HFFc6 (cell line): ENCODE results near the gene GORASP2. TPM values are rescaled to one million over a fixed set of nuclear protein-coding genes. Genes with fewer than 3 reads are reported as not detected.
A peak's percentile ranks its signal among the peaks of the same experiment; 100 is the strongest.

Source experiments
- DNase-seq: peaks from one replicate; pipeline ENCODE4 v3.0.0-alpha.2; 2018
- H3K27ac Mint-ChIP-seq: 2 replicates; pipeline ENCODE4 v1.8.0; 2020; ENCODE audit warnings: mild to moderate bottlenecking, mixed read lengths
- H3K27me3 Mint-ChIP-seq: 2 replicates; pipeline ENCODE4 v1.8.0; 2021; ENCODE audit warnings: mild to moderate bottlenecking, moderate library complexity, mixed read lengths; ENCODE audit not compliant: insufficient read depth
- H3K36me3 Mint-ChIP-seq: 2 replicates; pipeline ENCODE4 v1.8.0; 2021; ENCODE audit warnings: low read depth, mixed read lengths
- H3K4me1 Mint-ChIP-seq: 2 replicates; pipeline ENCODE4 v1.8.0; 2020; ENCODE audit warnings: low read depth, mixed read lengths
- H3K4me3 Mint-ChIP-seq: 2 replicates; pipeline ENCODE4 v1.8.0; 2020; ENCODE audit warnings: mild to moderate bottlenecking, moderate library complexity, mixed read lengths
- H3K9me3 Mint-ChIP-seq: 2 replicates; pipeline ENCODE4 v1.8.0; 2020; ENCODE audit warnings: mild to moderate bottlenecking, mixed read lengths
- CTCF ChIP-seq: fragments of 200-600 bp; sonication (generic); IDR thresholded peaks from 2 replicates; pipeline ENCODE4 v1.5.0; 2021; ENCODE audit warnings: antibody characterized with exemption, mild to moderate bottlenecking
- total RNA-seq, 6 experiments: library from RNA; stranded (reverse); fragmentation: NEBNext Ultra II Directional; extraction: Animal tissue kit (Norgen Biotek cat#: 25700); gene quantifications; 2 replicates in 1 of 6; 3 replicates in 5 of 6; pipeline ENCODE4 v1.2.3, GENCODE V29; 2021

Gene GORASP2
- total RNA-seq, 6 experiments from 2014 or later = 113 to 124 (median 120) TPM

DNA sequence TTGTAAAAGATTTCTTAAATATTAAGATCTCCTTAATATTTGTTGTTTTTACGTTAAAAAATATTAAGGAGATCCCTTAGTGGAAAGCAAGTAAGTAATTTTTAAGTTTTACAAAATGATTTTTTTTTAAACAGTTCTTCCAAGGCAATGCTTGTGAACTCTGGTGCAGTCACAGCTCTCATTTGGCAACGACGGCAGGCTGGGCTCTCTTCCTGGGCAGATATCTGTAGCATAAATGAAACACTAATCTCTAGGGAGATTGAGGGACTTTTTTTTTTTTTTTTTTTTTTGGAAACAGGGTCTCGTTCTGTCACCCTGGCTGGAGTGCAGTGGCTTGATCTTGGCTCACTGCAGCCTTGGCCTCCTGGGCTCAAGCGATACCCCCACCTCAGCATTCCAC lies 38.5 kb downstream of the GORASP2 start:
- Mint-ChIP-seq H3K9me3 (no peaks in the 10 kb centered on the region), H3K4me1 (peaks cover 5% of the 10 kb centered on the region), H3K4me3 (no peak overlapping the region), H3K27me3 (peaks cover 4% of the 10 kb centered on the region), H3K36me3 (peaks cover 35% of the 10 kb centered on the region), H3K27ac (no peak overlapping the region)
- DNase-seq = no peak
- TF ChIP-seq CTCF = no peak

GRCh38 chr2:170968205-170969003 lies 39.4 kb downstream of the GORASP2 start:
- no peak for DNase-seq
- Mint-ChIP-seq H3K9me3 (no peaks in the 10 kb centered on the region), H3K27ac (0 out of 2 replicates have a peak overlapping the region, but pooled peaks have one; percentile 7), H3K4me3 (no peak overlapping the region), H3K36me3 (peaks cover 35% of the 10 kb centered on the region), H3K27me3 (peaks cover 4% of the 10 kb centered on the region), H3K4me1 (peaks cover 13% of the 10 kb centered on the region)
- no peak for TF ChIP-seq CTCF

DNA sequence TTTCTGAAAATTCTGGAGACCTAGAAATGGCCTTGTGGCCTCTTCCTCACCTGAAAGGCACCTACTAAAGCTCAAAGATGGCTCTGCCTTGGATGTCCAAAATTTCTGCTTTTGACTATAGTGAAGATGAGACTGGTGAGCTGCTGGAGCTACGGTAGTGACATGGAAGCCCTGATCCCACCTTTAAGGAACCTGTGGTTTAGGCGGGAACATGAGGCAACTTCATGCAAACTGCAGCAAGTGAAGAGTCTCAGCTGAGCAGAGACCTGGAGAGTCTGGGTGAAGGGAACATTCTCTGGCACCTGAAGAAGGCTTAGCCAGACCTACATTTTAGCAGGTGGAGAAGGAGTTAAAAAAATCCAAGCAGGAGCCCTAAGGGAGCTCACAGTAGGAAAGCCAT lies 40.0 kb downstream of the GORASP2 start:
- peaks cover 16% of the 10 kb centered on the region for H3K4me1 Mint-ChIP-seq
- H3K9me3 Mint-ChIP-seq = no peaks in the 10 kb centered on the region
- H3K36me3 Mint-ChIP-seq = peaks cover 33% of the 10 kb centered on the region
- DNase-seq = no peak
- H3K27me3 Mint-ChIP-seq = peaks cover 4% of the 10 kb centered on the region
- no peak overlapping the region for H3K27ac Mint-ChIP-seq
- H3K4me3 Mint-ChIP-seq = no peak overlapping the region
- TF ChIP-seq CTCF = no peak

DNA sequence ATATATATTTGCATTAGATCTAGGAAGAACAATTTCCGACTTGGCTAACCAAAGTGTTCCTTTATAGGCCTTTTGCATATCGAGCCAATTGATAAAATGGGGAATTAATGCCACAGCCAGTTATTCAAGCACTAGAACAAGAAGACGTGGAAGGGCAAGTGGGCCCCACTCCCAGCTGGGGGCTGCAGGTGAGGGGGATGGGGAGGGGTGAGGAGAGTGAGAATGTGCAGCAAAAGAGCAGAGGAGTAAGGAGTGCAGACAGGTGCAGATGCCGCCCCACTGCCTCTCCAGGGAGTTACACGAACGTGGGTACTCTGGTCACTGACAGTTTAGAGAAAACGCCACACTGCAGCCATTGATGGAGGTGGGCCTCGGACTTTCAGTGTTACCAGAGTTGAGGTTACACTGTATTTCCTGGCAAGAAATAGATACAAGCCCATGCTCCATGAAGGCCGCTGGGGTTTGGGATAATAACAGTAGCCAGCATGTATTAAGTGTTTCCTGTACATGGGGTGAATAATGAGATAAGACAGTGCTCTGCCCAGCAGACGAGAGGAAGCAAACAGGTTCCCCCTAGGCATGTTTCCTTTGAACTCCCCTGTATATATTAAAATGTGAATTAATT lies 40.9 kb downstream of the GORASP2 start:
- Mint-ChIP-seq H3K9me3 (no peaks in the 10 kb centered on the region), H3K4me3 (no peak overlapping the region), H3K36me3 (peaks cover 31% of the 10 kb centered on the region), H3K4me1 (peaks cover 21% of the 10 kb centered on the region), H3K27me3 (peaks cover 4% of the 10 kb centered on the region), H3K27ac (no peak overlapping the region)
- DNase-seq = no peak
- no peak for TF ChIP-seq CTCF

- Mint-ChIP-seq H3K36me3 (peaks cover 23% of the 10 kb centered on the region), H3K27ac (no peak overlapping the region), H3K27me3 (peaks cover 4% of the 10 kb centered on the region), H3K4me3 (no peak overlapping the region), H3K9me3 (no peaks in the 10 kb centered on the region), H3K4me1 (peaks cover 21% of the 10 kb centered on the region)
- no peak for DNase-seq
- no peak for TF ChIP-seq CTCF
Observed at GRCh38 chr2:170971071-170971470, 42.0 kb downstream of the GORASP2 start.
